Tibial nerve (tissue), 4 donors: ENCODE measurements around the gene SIPA1L3.

Experiments used
- CTCF ChIP-seq, 5 experiments: fragments of 200-600 bp in 3 of 5; fragments of 450-650 bp in 2 of 5; sonication (generic) in 3 of 5; IDR thresholded peaks; one replicate each; pipeline ENCODE4 v1.5.1; 2016 to 2019; ENCODE audit warnings: antibody characterized with exemption in 5 of 5, mild to moderate bottlenecking in 3 of 5, moderate library complexity in 2 of 5
- EP300 ChIP-seq, 2 donors: sonication (generic); formaldehyde crosslinking; IDR thresholded peaks; one replicate each; pipeline ENCODE4 v1.6.1; 2017; ENCODE audit warnings: antibody characterized with exemption in 2 of 2, mild to moderate bottlenecking in 1 of 2
- POLR2A ChIP-seq, 2 donors: fragments of 450-650 bp; IDR thresholded peaks; one replicate each; pipeline ENCODE4 v1.6.1; 2017; ENCODE audit warnings: antibody characterized with exemption in 2 of 2, mild to moderate bottlenecking in 2 of 2, moderate library complexity in 2 of 2

DNA sequence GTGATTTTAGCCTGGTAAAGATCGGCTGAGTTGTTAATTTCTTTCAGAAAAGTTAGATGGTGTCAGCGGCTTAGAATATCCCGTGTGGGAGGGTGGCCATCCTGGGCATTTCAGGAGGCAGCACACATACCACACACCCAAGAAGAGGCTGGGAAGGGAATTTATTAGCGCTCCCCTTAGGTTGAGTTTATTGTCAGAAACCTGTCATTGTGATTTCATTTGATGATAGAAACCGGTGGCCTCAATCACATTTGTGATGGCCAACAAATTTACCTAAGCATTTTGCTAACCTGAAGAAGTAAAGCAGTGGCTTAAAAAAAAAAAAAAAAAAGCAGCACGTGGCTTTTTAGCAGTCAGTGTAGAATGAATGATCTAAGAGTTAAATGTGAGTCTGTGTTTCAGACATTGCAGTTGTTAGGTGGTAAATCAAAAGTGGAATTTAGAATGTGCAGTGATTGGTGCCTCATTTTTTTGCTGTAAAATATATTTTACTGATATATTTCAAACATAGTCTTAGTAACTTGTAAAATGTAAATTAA is 2.7 kb downstream of the SIPA1L3 start:
- TF ChIP-seq CTCF (IDR thresholded peaks at IDR 0.05) (no peak), EP300 (IDR thresholded peaks at IDR 0.05) (no peak), POLR2A (IDR thresholded peaks at IDR 0.05) (no peak)
